HCT116 (cell line): ENCODE measurements around the gene PTPN4. TPM values are rescaled to one million over a fixed set of nuclear protein-coding genes. Genes with fewer than 3 reads are reported as not detected.

Source experiments
- ATAC-seq: fragments of 200-7000 bp; cut with Tn5 transposase; 2 replicates; pipeline ENCODE4 v1.9.1; 2020; ENCODE audit warnings: mild to moderate bottlenecking, moderate library complexity
- BruUV-seq: library from RNA; stranded (reverse); fragments of 400-500 nt; replicated peaks from 2 replicates; lab custom pipeline; 2021; lab: Mats Ljungman, UMichigan
- CTCF ChIA-PET: fragments of 300-600 bp; sonication (Branson Sonifier 250); formaldehyde crosslinking; loops from one replicate; lab custom pipeline; 2021; ENCODE audit warnings: antibody characterized with exemption; lab: Charles Lee
- POLR2A ChIA-PET: fragments of 300-600, 350-600 bp; sonication (Branson Sonifier 250); formaldehyde crosslinking; loops from one replicate; lab custom pipeline; 2021; ENCODE audit warnings: antibody characterized with exemption; lab: Charles Lee
- RAD21 ChIA-PET, 2 experiments: fragments of 300-600 bp; sonication (Branson Sonifier 250); formaldehyde crosslinking; loops; one replicate each; lab custom pipeline; 2023; ENCODE audit warnings: low total read pairs in 2 of 2; ENCODE audit not compliant: uncharacterized antibody in 2 of 2, unreplicated experiment in 2 of 2, low non-redundant PET in 1 of 2; lab: Charles Lee
- DNase-seq: peaks from one replicate; pipeline ENCODE4 v3.0.0-alpha.2; 2010; ENCODE audit warnings: low read depth, low spot score
- H2AFZ ChIP-seq: fragments of 200-600 bp; shearing (Covaris generic), sonication (generic); 2 replicates; pipeline ENCODE4 v1.6.1; 2017; ENCODE audit warnings: low read depth, mixed run types, mixed read lengths, antibody characterized with exemption, low read length; ENCODE audit not compliant: poor library complexity, severe bottlenecking
- H3K27ac ChIP-seq: 2 replicates; pipeline ENCODE4 v1.5.1; 2012; ENCODE audit warnings: low read depth, low read length
- H3K27me3 ChIP-seq: fragments of 200-600 bp; sonication (generic); 2 replicates; pipeline ENCODE4 v1.6.1; 2016; ENCODE audit warnings: mixed run types, low read length, mixed read lengths; ENCODE audit not compliant: insufficient read depth
- H3K36me3 ChIP-seq, 2 experiments: fragments of 200-500 bp in 1 of 2; fragments of 200-600 bp in 1 of 2; sonication (Bioruptor generic) in 1 of 2; sonication (generic) in 1 of 2; 2 replicates each; pipeline versions ENCODE4 v1.5.1 to v1.6.1; 2014 to 2016; ENCODE audit warnings: low read length in 2 of 2, inconsistent platforms in 1 of 2, mixed read lengths in 1 of 2, mixed run types in 1 of 2; ENCODE audit not compliant: insufficient read depth in 2 of 2, control insufficient read depth in 1 of 2
- H3K4me1 ChIP-seq, 2 experiments: fragments of 200-600 bp in 1 of 2; sonication (generic) in 1 of 2; 2 replicates each; pipeline versions ENCODE4 v1.5.1 to v1.6.1; 2012 to 2017; ENCODE audit warnings: low read length in 2 of 2, inconsistent platforms in 1 of 2, mild to moderate bottlenecking in 1 of 2, mixed read lengths in 1 of 2, mixed run types in 1 of 2, moderate library complexity in 1 of 2; ENCODE audit not compliant: insufficient read depth in 2 of 2, control insufficient read depth in 1 of 2
- H3K4me2 ChIP-seq: fragments of 200-600 bp; sonication (generic); 2 replicates; pipeline ENCODE4 v1.6.1; 2017; ENCODE audit warnings: mixed run types, low read length, mixed read lengths
- H3K4me3 ChIP-seq, 2 experiments: fragments of 200-600 bp in 1 of 2; sonication (generic) in 1 of 2; replicated peaks in 1 of 2; 2 replicates each; pipeline ENCODE4 v1.5.1; 2011 to 2016; ENCODE audit warnings: low read length in 2 of 2, control low read depth in 1 of 2, low read depth in 1 of 2, mild to moderate bottlenecking in 1 of 2, mixed read lengths in 1 of 2, mixed run types in 1 of 2
- H3K79me2 ChIP-seq: fragments of 200-600 bp; sonication (generic); 2 replicates; pipeline ENCODE4 v1.6.1; 2017; ENCODE audit warnings: mild to moderate bottlenecking, mixed run types, low read length, moderate library complexity, mixed read lengths; ENCODE audit not compliant: insufficient read depth
- H3K9ac ChIP-seq: fragments of 200-600 bp; sonication (generic); 2 replicates; pipeline ENCODE4 v1.6.1; 2016; ENCODE audit warnings: low read length, mixed read lengths
- H3K9me2 ChIP-seq: fragments of 200-600 bp; sonication (generic), shearing (Covaris generic); 2 replicates; pipeline ENCODE4 v1.6.1; 2017; ENCODE audit warnings: mixed run types, mild to moderate bottlenecking, moderate library complexity; ENCODE audit not compliant: insufficient read depth
- H3K9me3 ChIP-seq, 2 experiments: fragments of 200-500 bp in 1 of 2; fragments of 200-600 bp in 1 of 2; sonication (Bioruptor generic) in 1 of 2; sonication (generic) in 1 of 2; 2 replicates each; pipeline ENCODE4 v1.6.1; 2014 to 2017; ENCODE audit warnings: low read length in 2 of 2, mixed read lengths in 2 of 2, inconsistent platforms in 1 of 2, low read depth in 1 of 2, mild to moderate bottlenecking in 1 of 2, mixed run types in 1 of 2, moderate library complexity in 1 of 2; ENCODE audit not compliant: control insufficient read depth in 1 of 2, insufficient read depth in 1 of 2
- H4K20me1 ChIP-seq: fragments of 200-600 bp; sonication (generic), shearing (Covaris generic); 2 replicates; pipeline ENCODE4 v1.6.1; 2017; ENCODE audit warnings: mixed run types, mild to moderate bottlenecking, moderate library complexity; ENCODE audit not compliant: insufficient read depth
- CBX3 ChIP-seq: IDR thresholded peaks from 2 replicates; pipeline ENCODE4 v1.6.1; 2012; ENCODE audit warnings: low read depth
- CEBPB ChIP-seq: IDR thresholded peaks from 2 replicates; pipeline ENCODE4 v1.6.1; 2012; ENCODE audit warnings: low read depth
- EGR1 ChIP-seq: IDR thresholded peaks from 2 replicates; pipeline ENCODE4 v1.6.1; 2012; ENCODE audit warnings: low read depth
- EZH2 ChIP-seq: fragments of 200-600 bp; sonication (generic); IDR thresholded peaks from 2 replicates; pipeline ENCODE4 v1.6.1; 2017; ENCODE audit warnings: antibody characterized with exemption, mixed run types
- FOSL1 ChIP-seq: IDR thresholded peaks from 2 replicates; pipeline ENCODE4 v1.6.1; 2012; ENCODE audit warnings: low read depth
- POLR2A ChIP-seq: IDR thresholded peaks from 2 replicates; pipeline ENCODE4 v1.7.0; 2011; ENCODE audit warnings: borderline replicate concordance; ENCODE audit not compliant: insufficient read depth, insufficient read length; ENCODE audit errors: extremely low read depth
- SIN3A ChIP-seq: IDR thresholded peaks from 2 replicates; pipeline ENCODE4 v1.6.1; 2012; ENCODE audit warnings: low read depth
- SP1 ChIP-seq: IDR thresholded peaks from 2 replicates; pipeline ENCODE4 v1.6.1; 2012; ENCODE audit warnings: low read depth
- SRF ChIP-seq: IDR thresholded peaks from 2 replicates; pipeline ENCODE4 v1.6.1; 2012; ENCODE audit warnings: low read depth
- TCF7L2 ChIP-seq: IDR thresholded peaks from 2 replicates; pipeline ENCODE4 v1.7.0; 2011; ENCODE audit warnings: borderline replicate concordance, inconsistent platforms; ENCODE audit not compliant: insufficient read depth, insufficient read length; ENCODE audit errors: extremely low read depth
- ZNF274 ChIP-seq: fragments of 200-500 bp; sonication (Bioruptor generic); IDR thresholded peaks from 2 replicates; pipeline ENCODE4 v1.6.1; 2014; ENCODE audit warnings: mild to moderate bottlenecking, low read depth, low read length, inconsistent platforms
- intact Hi-C: fragments of 100-400 bp; cut with micrococcal nuclease; formaldehyde crosslinking; loops from 2 replicates; pipeline ENCODE4 v1.10.0; 2022
- total RNA-seq: library from RNA; stranded (reverse); gene quantifications from one replicate; pipeline ENCODE4 v1.2.1, GENCODE V29; 2021; ENCODE audit not compliant: unreplicated experiment
- TF ChIP-seq, protein P1 (sequence below): IDR thresholded peaks from 2 replicates; pipeline ENCODE4 v1.6.1; 2012
- TF ChIP-seq, protein P2 (sequence below), 3 experiments: fragments of 200-600 bp in 1 of 3; sonication (generic) in 1 of 3; IDR thresholded peaks in 2 of 3; conservative IDR thresholded peaks in 1 of 3; 2 replicates each; pipeline ENCODE4 v1.5.1; 2012 to 2017; ENCODE audit warnings: low read depth in 2 of 3, low read length in 2 of 3, antibody characterized with exemption in 1 of 3, borderline replicate concordance in 1 of 3, control low read depth in 1 of 3, mild to moderate bottlenecking in 1 of 3, mixed read lengths in 1 of 3, mixed run types in 1 of 3, moderate library complexity in 1 of 3; ENCODE audit not compliant: insufficient read depth in 1 of 3
- TF ChIP-seq, protein P3 (sequence below): IDR thresholded peaks from 2 replicates; pipeline ENCODE4 v1.6.1; 2012

Gene PTPN4
- total RNA-seq, 1 experiment from 2014 or later, result 38.4 TPM

DNA sequence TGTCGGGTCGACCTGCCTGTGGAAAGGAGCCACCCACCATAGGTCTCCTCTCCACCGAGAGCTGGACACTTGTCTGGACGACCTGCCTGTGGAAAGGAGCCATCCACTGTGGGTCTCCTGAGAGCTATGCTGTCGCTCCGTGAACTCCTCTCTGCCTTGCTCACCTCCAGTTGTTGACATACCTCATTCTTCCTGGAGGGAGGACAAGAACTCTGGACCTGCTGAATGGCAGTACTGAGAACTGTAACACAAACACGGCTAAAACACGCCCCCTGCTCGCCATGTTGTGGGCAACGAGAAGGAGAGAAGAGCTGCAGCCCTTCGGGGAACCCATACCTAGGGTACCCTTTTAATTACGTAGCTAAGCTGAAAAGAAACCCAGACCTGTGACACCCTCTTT is 77.6 kb downstream of the PTPN4 start:
- BruUV-seq, result no TSS peak
- intact Hi-C loops, result no loop called here
- Histone ChIP-seq H3K79me2 (no peaks in the 10 kb centered on the region; the same call in 1 of the 2 replicates), H3K9me2 (no peaks in the 10 kb centered on the region), H3K9ac (no peak overlapping the region), H3K9me3 (no peaks in the 10 kb centered on the region), H3K27me3 (no peaks in the 10 kb centered on the region), H3K27ac (no peak overlapping the region), H3K4me2 (no peak overlapping the region), H2AFZ (no peak overlapping the region), H3K4me3 (no peak overlapping the region), H3K4me1 (0 out of 4 replicates have a peak, but pooled peaks cover 3% of the 10 kb centered on the region in 2 experiments)
- ATAC-seq, result no peak
- POLR2A ChIA-PET, result no interaction called here
- RAD21 ChIA-PET, result no interaction called here
- TF ChIP-seq, protein P1, sequence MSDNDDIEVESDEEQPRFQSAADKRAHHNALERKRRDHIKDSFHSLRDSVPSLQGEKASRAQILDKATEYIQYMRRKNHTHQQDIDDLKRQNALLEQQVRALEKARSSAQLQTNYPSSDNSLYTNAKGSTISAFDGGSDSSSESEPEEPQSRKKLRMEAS, result no peak
- no peak for TF ChIP-seq FOSL1
- no peak for TF ChIP-seq SP1
- TF ChIP-seq EZH2, result no peak
- no peak for TF ChIP-seq CBX3
- TF ChIP-seq, protein P2, sequence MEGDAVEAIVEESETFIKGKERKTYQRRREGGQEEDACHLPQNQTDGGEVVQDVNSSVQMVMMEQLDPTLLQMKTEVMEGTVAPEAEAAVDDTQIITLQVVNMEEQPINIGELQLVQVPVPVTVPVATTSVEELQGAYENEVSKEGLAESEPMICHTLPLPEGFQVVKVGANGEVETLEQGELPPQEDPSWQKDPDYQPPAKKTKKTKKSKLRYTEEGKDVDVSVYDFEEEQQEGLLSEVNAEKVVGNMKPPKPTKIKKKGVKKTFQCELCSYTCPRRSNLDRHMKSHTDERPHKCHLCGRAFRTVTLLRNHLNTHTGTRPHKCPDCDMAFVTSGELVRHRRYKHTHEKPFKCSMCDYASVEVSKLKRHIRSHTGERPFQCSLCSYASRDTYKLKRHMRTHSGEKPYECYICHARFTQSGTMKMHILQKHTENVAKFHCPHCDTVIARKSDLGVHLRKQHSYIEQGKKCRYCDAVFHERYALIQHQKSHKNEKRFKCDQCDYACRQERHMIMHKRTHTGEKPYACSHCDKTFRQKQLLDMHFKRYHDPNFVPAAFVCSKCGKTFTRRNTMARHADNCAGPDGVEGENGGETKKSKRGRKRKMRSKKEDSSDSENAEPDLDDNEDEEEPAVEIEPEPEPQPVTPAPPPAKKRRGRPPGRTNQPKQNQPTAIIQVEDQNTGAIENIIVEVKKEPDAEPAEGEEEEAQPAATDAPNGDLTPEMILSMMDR (IDR thresholded peaks at IDR 0.05 in 2 of 3, conservative IDR thresholded peaks at IDR 0.05 in 1 of 3; ENCODE audit: borderline replicate concordance in 1 of 3, insufficient read depth in 1 of 3, low read depth in 2 of 3, low read length in 2 of 3), result no peak
- TF ChIP-seq POLR2A, result no peak
- TF ChIP-seq, protein P3, sequence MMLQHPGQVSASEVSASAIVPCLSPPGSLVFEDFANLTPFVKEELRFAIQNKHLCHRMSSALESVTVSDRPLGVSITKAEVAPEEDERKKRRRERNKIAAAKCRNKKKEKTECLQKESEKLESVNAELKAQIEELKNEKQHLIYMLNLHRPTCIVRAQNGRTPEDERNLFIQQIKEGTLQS, result no peak
- no peak for TF ChIP-seq ZNF274
- TF ChIP-seq EGR1, result no peak
- TF ChIP-seq TCF7L2, result no peak
- TF ChIP-seq SRF, result no peak
- TF ChIP-seq SIN3A, result no peak
- no peak for TF ChIP-seq CEBPB
- TF ChIP-seq, all 23 proteins: peak for 0
- CTCF ChIA-PET, result no interaction called here
- no peak for DNase-seq
- Histone ChIP-seq H3K36me3 (no peaks in the 10 kb centered on the region), H4K20me1 (no peaks in the 10 kb centered on the region)
